ENCODE results near the gene SLC23A1. TPM values are rescaled to one million over a fixed set of nuclear protein-coding genes. Genes with fewer than 3 reads are reported as not detected.
"Not testable (repeated sequence)": the region's sequence is repeated elsewhere in the genome, so short reads cannot be mapped to it uniquely, and the experiment has no call there.

The SLC23A1 gene
- total RNA-seq, 2 donors from 2014 or later = 0.35 to 0.93 TPM

- H3K4me3 Mint-ChIP-seq = no peak overlapping the region
- H3K27me3 Mint-ChIP-seq (ENCODE audit: insufficient read depth) = no peaks in the 10 kb centered on the region
- Histone ChIP-seq H3K4me1 (ENCODE audit: control insufficient read depth, insufficient read depth, low read length) (no peaks in the 10 kb centered on the region), H3K36me3 (ENCODE audit: control insufficient read depth, insufficient read depth, low read length) (peaks cover 5% of the 10 kb centered on the region), H3K4me3 (ENCODE audit: low read length) (no peak overlapping the region), H3K27me3 (ENCODE audit: control insufficient read depth, insufficient read depth, low read length, poor library complexity, severe bottlenecking) (no peaks in the 10 kb centered on the region), H3K9ac (ENCODE audit: extremely low read depth, low read length, poor library complexity, severe bottlenecking) (no peak overlapping the region), H3K27ac (ENCODE audit: low read depth, low read length) (no peak overlapping the region), H3K9me3 (ENCODE audit: control insufficient read depth, low read length) (no peaks in the 10 kb centered on the region)
- DNase-seq = no peak
- peaks cover 10% of the 10 kb centered on the region for H3K36me3 Mint-ChIP-seq (ENCODE audit: low read depth)
- 92% methylated on average over 9 to 17 of the region's 17 CpGs for WGBS, 2 experiments (ENCODE audit: insufficient coverage in 1 of 2, insufficient read length in 1 of 2)
- H3K9me3 Mint-ChIP-seq = no peaks in the 10 kb centered on the region
- peaks cover 2% of the 10 kb centered on the region for H3K4me1 Mint-ChIP-seq
- TF ChIP-seq CTCF (conservative IDR thresholded peaks at IDR 0.05) = no peak
- H3K27ac Mint-ChIP-seq = no peak overlapping the region
Measured at GRCh38 chr5:139410993-139411828, 28.1 kb upstream of the SLC23A1 start.

GRCh38 chr5:139410121-139410992, 27.3 kb upstream of the SLC23A1 start:
- peaks cover 2% of the 10 kb centered on the region for H3K4me1 Mint-ChIP-seq
- peaks cover 10% of the 10 kb centered on the region for H3K36me3 Mint-ChIP-seq (ENCODE audit: low read depth)
- H3K4me1 ChIP-seq (ENCODE audit: control insufficient read depth, insufficient read depth, low read length) = no peaks in the 10 kb centered on the region
- WGBS, 2 experiments (ENCODE audit: insufficient coverage in 1 of 2, insufficient read length in 1 of 2) = 75 to 100% methylated on average over 4 to 6 of the region's 6 CpGs
- H3K27ac Mint-ChIP-seq = no peak overlapping the region
- H3K27me3 ChIP-seq (ENCODE audit: control insufficient read depth, insufficient read depth, low read length, poor library complexity, severe bottlenecking) = no peaks in the 10 kb centered on the region
- no peaks in the 10 kb centered on the region for H3K9me3 Mint-ChIP-seq
- peaks cover 5% of the 10 kb centered on the region for H3K36me3 ChIP-seq (ENCODE audit: control insufficient read depth, insufficient read depth, low read length)
- TF ChIP-seq CTCF (conservative IDR thresholded peaks at IDR 0.05) = no peak
- no peak for DNase-seq
- no peak overlapping the region for H3K9ac ChIP-seq (ENCODE audit: extremely low read depth, low read length, poor library complexity, severe bottlenecking)
- H3K27ac ChIP-seq (ENCODE audit: low read depth, low read length) = no peak overlapping the region
- H3K4me3 ChIP-seq (ENCODE audit: low read length) = no peak overlapping the region
- no peak overlapping the region for H3K4me3 Mint-ChIP-seq
- no peaks in the 10 kb centered on the region for H3K27me3 Mint-ChIP-seq (ENCODE audit: insufficient read depth)
- no peaks in the 10 kb centered on the region for H3K9me3 ChIP-seq (ENCODE audit: control insufficient read depth, low read length)

GRCh38 chr5:139409116-139409515, 26.0 kb upstream of the SLC23A1 start:
- H3K27ac Mint-ChIP-seq; H3K9me3 ChIP-seq (ENCODE audit: control insufficient read depth, low read length); H3K4me3 ChIP-seq (ENCODE audit: low read length); H3K9me3 Mint-ChIP-seq; H3K36me3 ChIP-seq (ENCODE audit: control insufficient read depth, insufficient read depth, low read length); H3K27me3 ChIP-seq (ENCODE audit: control insufficient read depth, insufficient read depth, low read length, poor library complexity, severe bottlenecking); H3K9ac ChIP-seq (ENCODE audit: extremely low read depth, low read length, poor library complexity, severe bottlenecking); H3K4me3 Mint-ChIP-seq; H3K4me1 Mint-ChIP-seq; H3K4me1 ChIP-seq (ENCODE audit: control insufficient read depth, insufficient read depth, low read length); H3K27me3 Mint-ChIP-seq (ENCODE audit: insufficient read depth); DNase-seq; H3K27ac ChIP-seq (ENCODE audit: low read depth, low read length): not testable (repeated sequence)
- 80 to 95% methylated on average over 1 to 4 of the region's 5 CpGs for WGBS, 2 experiments (ENCODE audit: insufficient coverage in 1 of 2, insufficient read length in 1 of 2)
- peaks cover 10% of the 10 kb centered on the region for H3K36me3 Mint-ChIP-seq (ENCODE audit: low read depth)

Data from endodermal cell (in vitro differentiated cells).